LNCaP clone FGC (cell line): Measurements from ENCODE around the gene GRHL3.

ENCODE experiments used
- DNase-seq: peaks from one replicate; pipeline ENCODE4 v3.0.0-alpha.2; 2011; ENCODE audit warnings: low read depth
- H3K4me3 ChIP-seq: 2 replicates; pipeline ENCODE4 v1.5.1; 2011; ENCODE audit warnings: mild to moderate bottlenecking, low read depth, low read length, control low read depth
- CTCF ChIP-seq: IDR thresholded peaks from 2 replicates; pipeline ENCODE4 v1.5.1; 2012; ENCODE audit warnings: mild to moderate bottlenecking; ENCODE audit not compliant: control insufficient read depth, insufficient read depth; ENCODE audit errors: extremely low read depth

The GRHL3 gene

GRCh38 chr1:24355466-24355865 is 36.3 kb downstream of the GRHL3 start:
- TF ChIP-seq CTCF, result no peak
- H3K4me3 ChIP-seq, result no peak overlapping the region
- no peak for DNase-seq

GRCh38 chr1:24357038-24357437 is 37.9 kb downstream of the GRHL3 start:
- no peak for DNase-seq
- no peak overlapping the region for H3K4me3 ChIP-seq
- TF ChIP-seq CTCF, result no peak

GRCh38 chr1:24360681-24361080 is 41.5 kb downstream of the GRHL3 start:
- H3K4me3 ChIP-seq, result no peak overlapping the region
- TF ChIP-seq CTCF, result no peak
- no peak for DNase-seq

- TF ChIP-seq CTCF, result no peak
- no peak overlapping the region for H3K4me3 ChIP-seq
- no peak for DNase-seq
These were observed 42.7 kb downstream of the GRHL3 start for GRCh38 chr1:24361811-24362210.

GRCh38 chr1:24362396-24362795 is 43.2 kb downstream of the GRHL3 start:
- TF ChIP-seq CTCF, result no peak
- no peak for DNase-seq

GRCh38 chr1:24362982-24363614 is 43.9 kb downstream of the GRHL3 start:
- no peak overlapping the region for H3K4me3 ChIP-seq
- TF ChIP-seq CTCF, result no peak
- DNase-seq, result no peak

More at GRCh38 chr1:24362396-24362795, 43.2 kb downstream of the GRHL3 start:
- H3K4me3 ChIP-seq, result no peak overlapping the region

GRCh38 chr1:24363994-24364393 is 44.8 kb downstream of the GRHL3 start:
- no peak for TF ChIP-seq CTCF
- H3K4me3 ChIP-seq, result no peak overlapping the region
- DNase-seq, result no peak
